BJ (cell line): ENCODE results near the gene ZNF185. TPM values are rescaled to one million over a fixed set of nuclear protein-coding genes. Genes with fewer than 3 reads are reported as not detected.
A peak's percentile ranks its signal among the peaks of the same experiment; 100 is the strongest.

Source experiments
- CTCF ChIA-PET: fragments of 350-600 bp; formaldehyde crosslinking; extraction: SDS; loops from one replicate; lab custom pipeline; 2021; ENCODE audit warnings: antibody characterized with exemption, inconsistent platforms; lab: Yijun Ruan, JAX
- POLR2A ChIA-PET: fragments of 300-600 bp; sonication (Branson Sonifier 250); formaldehyde crosslinking; extraction: SDS; loops from one replicate; lab custom pipeline; 2021; ENCODE audit warnings: antibody characterized with exemption; lab: Charles Lee
- DNase-seq: peaks from one replicate; pipeline ENCODE4 v3.0.0-alpha.2; 2011; ENCODE audit warnings: low read depth
- H3K27me3 ChIP-seq: 2 replicates; pipeline ENCODE4 v1.6.0; 2011; ENCODE audit warnings: low read length; ENCODE audit not compliant: control insufficient read depth, insufficient read depth
- H3K36me3 ChIP-seq: 2 replicates; pipeline ENCODE4 v1.5.1; 2011; ENCODE audit warnings: low read length; ENCODE audit not compliant: control insufficient read depth, insufficient read depth
- H3K4me3 ChIP-seq: 2 replicates; pipeline ENCODE4 v1.5.1; 2011; ENCODE audit warnings: low read depth, mild to moderate bottlenecking, control low read depth, low read length
- polyA plus RNA-seq: library from polyadenylated mRNA; depleted of rRNA; stranded (reverse); fragments of >200 nt; gene quantifications from 2 replicates; pipeline ENCODE4 v1.2.3, GENCODE V29; 2011
- TF ChIP-seq, protein P1 (sequence below): IDR thresholded peaks from 2 replicates; pipeline ENCODE4 v1.5.1; 2011; ENCODE audit warnings: low read depth, mild to moderate bottlenecking, control low read depth, inconsistent platforms, low read length, moderate library complexity; ENCODE audit not compliant: insufficient read depth

The ZNF185 gene
- polyA plus RNA-seq, 1 experiment = 8.3 TPM

DNA sequence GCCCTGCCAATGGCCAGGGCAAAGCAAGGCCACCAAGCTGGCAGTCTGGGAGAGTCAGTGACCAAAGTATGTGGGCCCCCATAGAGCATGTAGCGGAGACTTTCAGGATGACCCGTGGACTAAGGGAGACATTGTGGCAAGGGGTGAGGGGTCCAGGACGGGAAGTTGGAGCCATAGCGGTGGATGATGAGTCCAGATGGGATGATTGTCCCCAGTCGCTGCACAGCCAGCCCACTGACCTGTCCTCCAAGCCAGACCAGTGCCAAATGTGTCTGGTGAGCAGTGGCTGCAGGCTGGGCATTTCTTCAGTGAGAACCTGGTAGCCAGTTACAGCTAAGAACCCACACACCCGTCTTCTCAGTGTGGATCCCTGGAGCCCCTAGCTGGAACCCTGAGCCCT lies 34.3 kb downstream of the ZNF185 start:
- ChIA-PET POLR2A (no interaction called here), CTCF (interaction anchor here (1.0 to 1.8 kb wide), 2 partner anchors 9 to 17 kb away, joined by 3 to 9 read pairs; no protein-coding TSS in a partner anchor)
- DNase-seq = no peak
- H3K27me3 ChIP-seq = no peaks in the 10 kb centered on the region
- H3K4me3 ChIP-seq = no peak overlapping the region
- TF ChIP-seq, protein P1, sequence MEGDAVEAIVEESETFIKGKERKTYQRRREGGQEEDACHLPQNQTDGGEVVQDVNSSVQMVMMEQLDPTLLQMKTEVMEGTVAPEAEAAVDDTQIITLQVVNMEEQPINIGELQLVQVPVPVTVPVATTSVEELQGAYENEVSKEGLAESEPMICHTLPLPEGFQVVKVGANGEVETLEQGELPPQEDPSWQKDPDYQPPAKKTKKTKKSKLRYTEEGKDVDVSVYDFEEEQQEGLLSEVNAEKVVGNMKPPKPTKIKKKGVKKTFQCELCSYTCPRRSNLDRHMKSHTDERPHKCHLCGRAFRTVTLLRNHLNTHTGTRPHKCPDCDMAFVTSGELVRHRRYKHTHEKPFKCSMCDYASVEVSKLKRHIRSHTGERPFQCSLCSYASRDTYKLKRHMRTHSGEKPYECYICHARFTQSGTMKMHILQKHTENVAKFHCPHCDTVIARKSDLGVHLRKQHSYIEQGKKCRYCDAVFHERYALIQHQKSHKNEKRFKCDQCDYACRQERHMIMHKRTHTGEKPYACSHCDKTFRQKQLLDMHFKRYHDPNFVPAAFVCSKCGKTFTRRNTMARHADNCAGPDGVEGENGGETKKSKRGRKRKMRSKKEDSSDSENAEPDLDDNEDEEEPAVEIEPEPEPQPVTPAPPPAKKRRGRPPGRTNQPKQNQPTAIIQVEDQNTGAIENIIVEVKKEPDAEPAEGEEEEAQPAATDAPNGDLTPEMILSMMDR = no peak
- no peaks in the 10 kb centered on the region for H3K36me3 ChIP-seq

DNA sequence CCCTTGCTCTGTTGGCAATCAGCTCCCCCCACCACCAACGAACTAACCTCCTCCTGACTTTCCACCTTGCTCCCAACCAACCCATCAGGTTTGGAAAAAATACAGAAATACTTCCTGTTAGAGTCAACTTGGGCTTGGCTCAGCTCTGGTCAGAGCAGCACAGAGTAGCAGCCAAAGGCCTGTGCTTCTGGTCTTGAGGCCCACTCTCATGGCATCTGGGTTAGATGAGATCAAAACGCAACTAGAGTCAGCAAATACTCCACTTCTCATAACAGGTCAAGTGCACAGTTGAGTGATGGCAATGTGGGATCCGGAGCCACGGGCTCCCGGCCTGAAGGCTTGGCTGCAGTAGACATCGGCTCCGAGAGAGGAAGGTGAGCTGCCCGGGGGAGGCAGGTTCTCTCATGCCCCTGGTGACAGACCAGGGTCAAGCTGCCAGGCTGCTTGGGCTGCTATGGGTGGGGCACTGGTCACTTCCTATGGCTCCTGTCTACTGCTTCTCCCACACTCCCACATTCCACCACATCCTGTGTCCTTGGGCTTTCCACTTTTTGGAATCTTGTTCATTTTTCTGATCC lies 34.8 kb downstream of the ZNF185 start:
- Histone ChIP-seq H3K27me3 (no peaks in the 10 kb centered on the region), H3K4me3 (no peak overlapping the region), H3K36me3 (no peaks in the 10 kb centered on the region)
- TF ChIP-seq, protein P1 = no peak
- POLR2A ChIA-PET = no interaction called here
- DNase-seq = no peak
- CTCF ChIA-PET = interaction anchor here (1.8 kb wide), 1 partner anchor 9 kb away, joined by 9 read pairs; no protein-coding TSS in a partner anchor

DNA sequence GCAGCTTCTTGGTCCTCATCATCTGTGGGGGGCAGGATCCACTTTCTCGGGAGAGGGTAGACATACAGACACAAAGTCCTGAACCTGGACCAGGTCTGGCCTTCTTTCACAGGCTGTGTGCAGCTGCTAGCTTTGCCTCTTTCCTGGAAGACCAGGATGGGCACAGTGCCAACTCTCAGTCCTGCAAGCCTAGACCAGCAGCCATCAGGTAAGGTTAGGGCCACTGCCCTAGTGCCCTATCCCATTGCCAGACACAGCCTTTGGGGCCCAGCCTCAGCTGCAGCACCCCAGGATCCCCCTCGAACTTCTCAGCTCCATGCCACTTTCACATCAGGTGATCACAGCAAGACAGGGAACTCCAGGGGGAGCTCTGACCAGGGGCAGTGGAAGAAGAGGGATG lies 38.4 kb downstream of the ZNF185 start:
- ChIA-PET POLR2A (no interaction called here), CTCF (interaction anchor here (1.1 kb wide), 1 partner anchor 21 kb away, joined by 3 read pairs; no protein-coding TSS in a partner anchor)
- DNase-seq = no peak
- no peaks in the 10 kb centered on the region for H3K27me3 ChIP-seq
- H3K4me3 ChIP-seq = no peak overlapping the region
- no peaks in the 10 kb centered on the region for H3K36me3 ChIP-seq
- TF ChIP-seq, protein P1 = no peak

DNA sequence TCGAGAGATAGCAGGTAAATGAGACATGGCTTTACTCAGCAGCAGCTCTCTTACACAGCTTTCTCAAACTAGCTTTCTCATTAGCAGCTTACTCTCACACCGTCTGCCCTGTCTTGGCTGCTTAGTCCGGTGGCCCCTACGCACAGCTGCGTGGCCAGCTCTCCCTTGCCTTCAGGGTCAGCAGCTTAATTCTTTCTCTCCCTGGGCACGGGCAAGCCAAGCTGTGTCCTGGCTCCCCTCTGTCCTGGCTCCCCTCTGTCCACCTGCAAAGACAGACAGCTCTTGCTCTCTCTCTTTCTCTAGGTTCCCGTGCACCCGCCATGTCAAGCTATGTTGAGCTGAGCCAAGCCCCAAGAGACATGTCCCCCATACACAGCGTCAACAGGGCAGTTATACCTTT lies 39.4 kb downstream of the ZNF185 start:
- CTCF ChIA-PET = interaction anchor here (3.4 kb wide), 1 partner anchor 11 kb away, joined by 14 read pairs; no protein-coding TSS in a partner anchor
- TF ChIP-seq, protein P1 = no peak

DNA sequence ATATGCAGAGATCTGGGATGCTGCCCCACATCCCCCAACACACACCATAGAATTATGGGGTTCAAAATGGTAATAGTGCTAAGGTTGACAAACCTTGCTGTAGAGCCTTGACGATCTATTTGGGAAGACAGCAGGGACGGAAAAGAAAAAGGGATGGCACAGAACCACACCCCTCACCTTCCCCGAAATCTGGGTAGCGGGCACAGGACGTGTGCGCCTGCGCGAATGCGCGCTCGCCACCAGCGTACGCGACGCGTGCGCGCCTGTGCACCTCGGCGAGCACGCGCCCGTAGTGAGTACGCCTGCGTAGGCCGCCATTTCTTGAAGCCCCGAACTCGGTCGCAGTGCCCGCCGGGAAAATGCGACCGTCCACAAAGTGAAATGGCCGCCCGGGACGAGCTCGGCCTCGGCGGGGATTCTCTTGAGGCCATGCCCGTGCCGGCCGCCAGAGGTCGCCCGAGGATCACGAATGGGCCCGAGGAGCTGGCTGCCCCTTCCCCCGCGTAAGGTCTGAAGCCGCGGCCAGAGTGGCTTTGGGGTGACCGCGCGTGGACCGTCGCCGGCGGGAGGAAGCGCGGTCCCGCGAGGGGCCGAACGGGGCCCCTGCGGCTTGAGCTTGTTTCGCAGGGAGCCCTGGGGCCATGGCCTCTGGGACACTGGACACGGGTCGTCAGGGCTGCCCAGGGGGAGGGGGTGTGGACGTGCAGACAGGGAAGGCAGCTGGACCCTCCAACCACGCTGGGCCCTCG lies 43.6 kb downstream of the ZNF185 start:
- Histone ChIP-seq H3K27me3 (no peaks in the 10 kb centered on the region), H3K4me3 (peak overlapping the region; percentile 54), H3K36me3 (no peaks in the 10 kb centered on the region)
- ChIA-PET POLR2A (no interaction called here), CTCF (interaction anchor here (0.7 to 2.2 kb wide), 17 partner anchors 9 to 1385 kb away, joined by 3 to 15 read pairs (median 4); partner anchors contain the start of gene BGN)
- TF ChIP-seq, protein P1 = peak; percentile 76
- peak; percentile 58 for DNase-seq

More for the DNA sequence above, 39.4 kb downstream of the ZNF185 start:
- POLR2A ChIA-PET = no interaction called here
- H3K36me3 ChIP-seq = no peaks in the 10 kb centered on the region
- no peak for DNase-seq
- H3K27me3 ChIP-seq = no peaks in the 10 kb centered on the region
- no peak overlapping the region for H3K4me3 ChIP-seq
